Lower lobe of right lung (tissue), 2 donors: ENCODE measurements around the gene AKT1. TPM values are rescaled to one million over a fixed set of nuclear protein-coding genes. Genes with fewer than 3 reads are reported as not detected.

Experiments used
- ATAC-seq, 2 donors: fragments of 200-7000 bp; cut with Tn5 transposase; one replicate each; pipeline ENCODE4 v1.9.1; 2020 to 2022; ENCODE audit warnings: mild to moderate bottlenecking in 2 of 2, moderate library complexity in 2 of 2
- DNase-seq: peaks from one replicate; pipeline ENCODE4 v3.0.0-alpha.2; 2020
- H3K27ac ChIP-seq: fragments of 200-600 bp; one replicate; pipeline ENCODE4 v1.8.0; 2022
- H3K27me3 ChIP-seq: fragments of 200-600 bp; one replicate; pipeline ENCODE4 v1.8.0; 2022; ENCODE audit warnings: low read depth
- H3K36me3 ChIP-seq: fragments of 200-600 bp; one replicate; pipeline ENCODE4 v1.8.0; 2022; ENCODE audit warnings: mild to moderate bottlenecking
- H3K4me1 ChIP-seq: fragments of 200-600 bp; one replicate; pipeline ENCODE4 v1.8.0; 2022
- H3K4me3 ChIP-seq: fragments of 200-600 bp; one replicate; pipeline ENCODE4 v1.8.0; 2022; ENCODE audit warnings: mild to moderate bottlenecking
- H3K9me3 ChIP-seq: fragments of 200-600 bp; one replicate; pipeline ENCODE4 v1.8.0; 2022
- intact Hi-C: fragments of 100-400 bp; cut with DNase I; formaldehyde crosslinking; loops from one replicate; pipeline ENCODE4 v1.11.0; 2022
- total RNA-seq: library from RNA; stranded (reverse); fragmentation: NEBNext Ultra II Directional; extraction: Animal tissue kit (Norgen Biotek cat#: 25700); gene quantifications from one replicate; pipeline ENCODE4 v1.2.1, GENCODE V29; 2021
- TF ChIP-seq, protein P1 (sequence below): fragments of 200-600 bp; IDR thresholded peaks from one replicate; pipeline ENCODE4 v1.8.0; 2022; ENCODE audit warnings: antibody characterized with exemption, mild to moderate bottlenecking
- donor health status: DM: no; HTN: yes; CAD: no; lungs with severe emphysema.

Gene AKT1
- total RNA-seq, 1 donor from 2014 or later = 154 TPM

DNA sequence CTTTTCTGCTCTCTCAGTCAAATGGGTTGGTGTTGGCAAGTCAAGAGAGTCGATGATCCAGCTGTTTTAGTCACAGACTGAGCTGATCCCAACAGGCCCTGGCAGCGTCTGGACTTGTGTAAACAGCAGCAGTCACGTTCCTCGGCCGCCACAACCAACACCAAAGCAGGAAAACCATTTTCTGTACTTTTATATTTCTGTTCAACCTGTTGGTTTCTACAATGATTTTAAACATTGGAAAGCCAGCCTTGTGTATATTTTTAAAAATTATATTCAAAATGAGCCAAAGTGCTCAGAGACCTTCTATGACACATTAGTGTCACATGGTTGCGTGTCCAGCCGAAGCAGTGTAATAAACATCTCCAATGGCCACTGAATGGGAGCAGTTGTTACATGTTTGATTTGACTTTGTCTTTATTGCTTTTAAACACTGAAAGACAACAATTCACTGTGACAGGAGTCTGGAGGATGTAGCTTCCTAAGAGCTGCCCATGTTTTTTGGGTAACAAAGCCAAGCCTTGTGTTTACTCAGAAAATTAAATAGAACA, 48.5 kb downstream of the AKT1 start:
- intact Hi-C loops = no loop called here
- TF ChIP-seq, protein P1, sequence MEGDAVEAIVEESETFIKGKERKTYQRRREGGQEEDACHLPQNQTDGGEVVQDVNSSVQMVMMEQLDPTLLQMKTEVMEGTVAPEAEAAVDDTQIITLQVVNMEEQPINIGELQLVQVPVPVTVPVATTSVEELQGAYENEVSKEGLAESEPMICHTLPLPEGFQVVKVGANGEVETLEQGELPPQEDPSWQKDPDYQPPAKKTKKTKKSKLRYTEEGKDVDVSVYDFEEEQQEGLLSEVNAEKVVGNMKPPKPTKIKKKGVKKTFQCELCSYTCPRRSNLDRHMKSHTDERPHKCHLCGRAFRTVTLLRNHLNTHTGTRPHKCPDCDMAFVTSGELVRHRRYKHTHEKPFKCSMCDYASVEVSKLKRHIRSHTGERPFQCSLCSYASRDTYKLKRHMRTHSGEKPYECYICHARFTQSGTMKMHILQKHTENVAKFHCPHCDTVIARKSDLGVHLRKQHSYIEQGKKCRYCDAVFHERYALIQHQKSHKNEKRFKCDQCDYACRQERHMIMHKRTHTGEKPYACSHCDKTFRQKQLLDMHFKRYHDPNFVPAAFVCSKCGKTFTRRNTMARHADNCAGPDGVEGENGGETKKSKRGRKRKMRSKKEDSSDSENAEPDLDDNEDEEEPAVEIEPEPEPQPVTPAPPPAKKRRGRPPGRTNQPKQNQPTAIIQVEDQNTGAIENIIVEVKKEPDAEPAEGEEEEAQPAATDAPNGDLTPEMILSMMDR = no peak
- H3K27ac ChIP-seq = peak overlapping the region; percentile 42
- no peaks in the 10 kb centered on the region for H3K27me3 ChIP-seq
- ATAC-seq (no peak), DNase-seq (no peak)
- no peak overlapping the region for H3K4me3 ChIP-seq
- no peaks in the 10 kb centered on the region for H3K9me3 ChIP-seq
- H3K4me1 ChIP-seq = peaks cover 2% of the 10 kb centered on the region
- H3K36me3 ChIP-seq = no peaks in the 10 kb centered on the region

DNA sequence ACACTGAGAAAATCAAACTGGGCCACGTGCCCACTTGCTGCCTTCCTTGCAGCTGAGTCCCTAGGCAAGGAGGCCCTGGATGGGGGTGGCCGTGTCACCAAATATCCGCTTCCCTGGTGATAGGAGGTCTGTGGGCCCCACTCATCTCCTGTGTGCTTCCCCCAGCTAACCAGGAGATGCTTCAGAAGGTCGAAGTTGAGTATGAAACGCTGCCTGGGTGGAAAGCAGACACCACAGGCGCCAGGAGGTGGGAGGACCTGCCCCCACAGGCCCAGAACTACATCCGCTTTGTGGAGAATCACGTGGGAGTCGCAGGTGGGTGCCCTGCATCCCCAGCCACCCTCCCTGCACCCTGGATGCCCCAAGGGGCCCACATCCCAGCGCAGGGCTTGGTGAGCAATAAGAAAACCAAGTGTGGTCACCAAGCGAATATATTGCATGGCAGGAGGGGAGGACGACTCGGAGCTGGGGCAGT, 49.4 kb downstream of the AKT1 start:
- DNase-seq (no peak), ATAC-seq (no peak)
- Histone ChIP-seq H3K4me1 (no peaks in the 10 kb centered on the region), H3K27ac (peak overlapping the region; percentile 39), H3K4me3 (no peak overlapping the region), H3K9me3 (no peaks in the 10 kb centered on the region), H3K27me3 (no peaks in the 10 kb centered on the region), H3K36me3 (no peaks in the 10 kb centered on the region)
- TF ChIP-seq, protein P1 = no peak
- intact Hi-C loops = no loop called here

DNA sequence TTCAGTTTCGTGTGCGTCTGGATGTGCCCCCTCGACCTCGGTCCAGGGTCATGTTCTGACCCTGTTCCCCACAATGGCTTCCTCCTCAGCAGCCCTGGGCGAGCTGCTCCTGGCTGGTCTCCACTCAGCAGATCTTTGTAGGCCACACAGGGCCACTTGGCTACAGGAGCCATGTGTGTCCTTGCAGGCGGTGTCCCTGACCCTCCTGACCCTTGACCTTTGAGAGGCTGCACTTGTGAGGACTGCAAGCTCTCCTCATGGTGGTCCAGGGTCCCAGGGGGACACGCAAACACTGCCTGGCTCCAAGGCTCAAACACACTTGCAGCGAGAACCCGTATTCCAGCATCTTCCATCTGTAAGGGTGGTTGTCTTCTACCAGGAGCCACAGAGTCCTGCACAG, 50.1 kb downstream of the AKT1 start:
- ATAC-seq (no peak), DNase-seq (no peak)
- TF ChIP-seq, protein P1 = no peak
- Histone ChIP-seq H3K9me3 (no peaks in the 10 kb centered on the region), H3K4me3 (no peak overlapping the region), H3K27me3 (no peaks in the 10 kb centered on the region), H3K36me3 (no peaks in the 10 kb centered on the region), H3K4me1 (no peaks in the 10 kb centered on the region), H3K27ac (no peak overlapping the region)
- intact Hi-C loops = no loop called here

DNA sequence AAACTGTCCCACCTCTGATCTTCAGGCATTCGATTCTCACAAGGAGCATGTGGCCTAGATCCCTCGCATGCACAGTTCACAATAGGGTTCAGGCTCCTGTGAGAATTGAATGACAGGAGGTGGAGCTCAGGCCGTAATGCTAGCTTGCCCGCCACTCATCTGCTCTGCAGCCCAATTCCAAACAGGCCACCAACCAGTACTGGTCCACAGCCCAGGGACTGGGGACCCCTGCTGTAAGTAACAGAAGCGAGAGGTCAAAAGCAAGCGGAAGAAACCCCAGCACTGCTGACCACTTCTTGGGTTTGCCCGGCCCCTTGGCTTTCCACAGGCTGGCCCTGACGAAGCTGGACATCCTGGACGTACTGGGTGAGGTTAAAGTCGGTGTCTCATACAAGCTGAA, 51.1 kb downstream of the AKT1 start:
- no peak overlapping the region for H3K27ac ChIP-seq
- no peak overlapping the region for H3K4me3 ChIP-seq
- no peak for DNase-seq
- H3K36me3 ChIP-seq = no peaks in the 10 kb centered on the region
- no peaks in the 10 kb centered on the region for H3K27me3 ChIP-seq
- no peaks in the 10 kb centered on the region for H3K9me3 ChIP-seq
- TF ChIP-seq, protein P1 = no peak
- intact Hi-C loops = no loop called here
- ATAC-seq = no peak
- no peaks in the 10 kb centered on the region for H3K4me1 ChIP-seq

DNA sequence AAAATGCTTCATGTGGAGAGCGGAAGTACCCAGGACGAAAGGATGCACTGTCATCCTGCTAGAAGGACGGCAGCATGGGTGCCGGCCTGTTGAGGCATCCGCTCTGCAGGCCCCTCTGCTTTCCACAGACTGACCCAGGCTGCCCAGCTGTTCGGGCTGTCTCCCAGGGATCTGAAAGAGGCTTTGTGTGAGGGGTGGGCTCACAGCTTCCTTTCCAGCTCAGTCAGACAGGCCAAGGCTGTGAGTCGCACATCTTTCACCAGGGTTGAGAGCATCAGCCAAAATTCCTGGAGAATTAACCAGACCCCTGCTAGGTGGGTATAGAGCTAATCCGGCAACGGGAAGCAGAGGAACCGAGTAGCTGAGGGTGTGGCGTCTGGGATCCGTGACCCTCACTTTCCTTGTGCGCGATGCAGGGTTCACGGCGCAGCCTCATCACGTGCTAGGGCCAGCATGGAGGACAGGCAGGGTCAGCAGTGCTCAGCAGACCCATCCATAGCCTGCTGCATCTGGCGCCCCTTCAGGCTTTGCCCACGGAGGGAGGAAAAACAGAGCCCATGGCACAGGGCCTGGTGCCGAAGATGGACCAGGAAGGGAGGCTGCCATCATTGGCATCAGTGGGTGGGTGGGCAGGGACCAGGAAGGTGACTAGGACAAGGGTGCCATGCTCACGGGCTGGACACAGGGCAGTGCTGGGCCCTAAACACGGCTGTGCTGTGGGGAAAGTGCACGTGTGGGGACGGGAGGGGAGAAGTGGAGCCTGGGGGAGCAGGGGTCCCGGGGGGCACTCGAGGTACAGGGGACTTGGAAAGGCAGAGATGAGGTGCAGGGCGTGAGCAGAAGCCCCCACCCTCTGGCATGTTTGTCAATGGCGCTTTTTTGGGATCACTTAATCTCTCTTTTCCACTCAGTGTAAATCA, 51.8 kb downstream of the AKT1 start:
- intact Hi-C loops = no loop called here
- ATAC-seq (no peak), DNase-seq (no peak)
- no peak overlapping the region for H3K27ac ChIP-seq
- TF ChIP-seq, protein P1 = no peak
- no peak overlapping the region for H3K4me3 ChIP-seq
- H3K4me1 ChIP-seq = no peaks in the 10 kb centered on the region
- no peaks in the 10 kb centered on the region for H3K9me3 ChIP-seq
- no peaks in the 10 kb centered on the region for H3K36me3 ChIP-seq
- H3K27me3 ChIP-seq = no peaks in the 10 kb centered on the region
